NCI-H2196 treated with DMSO at 0.1 percent for 48 hours (cell line): ENCODE results near the gene LGALS7.
"Not testable (repeated sequence)": the region's sequence is repeated elsewhere in the genome, so short reads cannot be mapped to it uniquely, and the experiment has no call there.

ENCODE experiments used
- DNase-seq: peaks from one replicate; lab custom pipeline; 2025; ENCODE audit not compliant: unreplicated experiment; lab: John Stamatoyannopoulos, UW

LGALS7 gene

DNA sequence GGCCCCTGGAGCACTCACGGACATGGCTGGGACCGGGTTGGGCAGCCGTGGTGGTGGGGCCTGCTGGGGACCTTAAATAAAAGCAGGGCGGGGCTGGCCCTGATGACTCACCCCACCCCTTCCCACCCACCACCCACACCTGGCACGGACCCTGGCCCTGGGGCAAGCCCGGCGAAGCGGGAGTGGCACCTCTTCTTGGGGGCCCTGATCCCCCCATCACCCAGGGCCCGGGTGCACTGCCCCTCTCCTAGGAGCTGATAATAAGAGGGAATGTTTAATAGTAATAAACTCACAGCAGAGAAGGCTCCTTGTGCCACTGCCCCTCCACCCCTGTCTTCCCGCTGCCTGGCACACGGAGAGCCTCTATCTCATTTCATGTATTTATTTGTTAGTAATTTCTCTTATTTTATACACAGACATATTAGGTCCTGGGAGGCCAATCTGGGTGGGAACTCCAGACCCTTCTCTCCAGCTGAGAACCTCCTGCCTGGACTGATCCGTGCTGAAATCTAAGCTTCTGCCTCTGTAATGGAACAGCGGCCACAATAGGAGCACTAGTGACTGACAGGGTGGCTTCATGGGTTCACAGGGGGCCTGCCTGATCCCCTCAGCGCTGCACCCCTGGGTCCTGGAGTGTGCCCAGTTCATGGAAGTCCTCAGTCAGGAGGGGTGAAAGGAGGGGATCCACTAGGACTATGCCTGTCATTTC, at the start of gene LGALS7:
LGALS7 (minus strand) TSS at position 49 of the 709 bp plus-strand sequence; CDS start at position 24, 25 bp downstream.
- no peak for DNase-seq

DNA sequence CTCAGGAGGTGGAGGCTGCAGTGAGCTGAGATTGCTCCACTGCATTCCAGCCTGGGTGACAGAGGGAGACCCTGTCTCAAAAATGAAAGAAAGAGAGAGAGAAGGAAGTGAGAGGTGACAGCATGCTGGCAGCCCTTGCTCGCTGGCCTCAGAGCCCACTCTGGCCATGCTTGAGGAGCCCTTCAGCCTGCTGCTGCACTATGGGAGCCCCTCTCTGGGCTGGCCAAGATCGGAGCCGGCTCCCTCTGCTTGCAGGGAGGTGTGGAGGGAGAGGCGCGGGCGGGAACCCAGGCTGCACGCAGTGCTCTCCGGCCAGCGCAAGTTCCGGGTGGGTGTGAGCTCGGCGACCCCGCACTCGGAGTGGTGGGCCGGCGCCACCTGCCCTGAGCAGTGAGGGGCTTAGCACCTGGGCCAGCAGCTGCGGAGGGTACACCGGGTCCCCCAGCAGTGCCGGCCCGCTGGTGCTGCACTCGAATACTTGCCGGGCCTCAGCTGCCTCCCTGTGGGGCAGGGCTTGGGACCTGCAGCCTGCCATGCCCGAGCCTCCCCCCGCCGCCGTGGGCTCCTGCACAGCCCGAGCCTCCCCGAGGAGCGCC, 48.0 kb upstream of the LGALS7 start:
- DNase-seq = not testable (repeated sequence)

DNA sequence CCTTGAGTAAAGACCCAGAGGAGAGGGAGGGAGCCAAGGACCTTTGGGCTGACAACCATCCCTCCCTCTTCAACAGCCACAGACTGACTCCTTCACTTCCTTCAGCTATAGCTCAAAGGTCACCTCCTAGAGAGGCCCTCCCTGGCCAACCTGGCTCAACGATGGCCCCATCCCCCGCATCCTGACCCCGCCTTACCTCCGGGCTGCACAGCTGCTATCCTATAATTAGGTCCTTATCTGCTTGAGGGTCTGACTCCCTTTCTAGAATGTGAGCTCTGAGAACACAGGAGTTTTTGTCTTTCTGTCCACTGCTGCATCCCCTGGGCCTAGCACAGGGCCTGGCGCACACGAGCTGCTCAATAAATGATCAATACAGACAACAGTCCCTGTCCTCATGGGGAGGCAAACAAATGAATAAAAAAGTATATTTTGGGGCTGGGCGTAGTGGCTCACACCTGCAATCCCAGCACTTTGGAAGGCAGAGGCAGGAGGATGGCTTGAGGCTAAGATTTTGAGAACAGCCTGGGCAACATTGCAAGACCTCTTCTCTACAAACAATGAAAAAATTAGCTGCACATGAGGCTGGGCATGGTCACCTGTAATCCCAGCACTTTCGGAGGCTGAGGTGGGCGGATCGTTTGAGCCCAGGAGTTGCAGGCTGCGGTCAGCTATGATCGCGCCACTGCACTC, 46.1 kb upstream of the LGALS7 start:
- no peak for DNase-seq

DNA sequence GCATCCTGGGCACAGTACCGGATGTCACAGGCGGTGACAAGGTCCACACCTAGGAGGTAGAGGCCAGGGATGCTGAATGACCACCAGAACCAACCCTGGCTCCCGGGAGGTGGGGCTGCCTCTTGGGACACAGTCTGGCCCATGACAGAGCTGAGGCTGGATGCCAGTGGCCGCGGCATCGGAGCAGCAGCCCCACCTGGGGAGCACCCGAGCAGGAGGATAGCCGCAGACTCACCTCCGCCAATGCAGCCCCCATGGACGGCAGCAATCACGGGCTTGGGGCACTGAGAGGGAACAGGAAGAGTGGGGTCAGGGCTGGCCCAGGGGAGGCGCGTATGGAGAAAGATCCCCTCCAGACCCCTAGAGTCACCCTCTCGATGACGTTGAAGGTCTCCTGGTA, 43.8 kb upstream of the LGALS7 start:
- DNase-seq = no peak

DNA sequence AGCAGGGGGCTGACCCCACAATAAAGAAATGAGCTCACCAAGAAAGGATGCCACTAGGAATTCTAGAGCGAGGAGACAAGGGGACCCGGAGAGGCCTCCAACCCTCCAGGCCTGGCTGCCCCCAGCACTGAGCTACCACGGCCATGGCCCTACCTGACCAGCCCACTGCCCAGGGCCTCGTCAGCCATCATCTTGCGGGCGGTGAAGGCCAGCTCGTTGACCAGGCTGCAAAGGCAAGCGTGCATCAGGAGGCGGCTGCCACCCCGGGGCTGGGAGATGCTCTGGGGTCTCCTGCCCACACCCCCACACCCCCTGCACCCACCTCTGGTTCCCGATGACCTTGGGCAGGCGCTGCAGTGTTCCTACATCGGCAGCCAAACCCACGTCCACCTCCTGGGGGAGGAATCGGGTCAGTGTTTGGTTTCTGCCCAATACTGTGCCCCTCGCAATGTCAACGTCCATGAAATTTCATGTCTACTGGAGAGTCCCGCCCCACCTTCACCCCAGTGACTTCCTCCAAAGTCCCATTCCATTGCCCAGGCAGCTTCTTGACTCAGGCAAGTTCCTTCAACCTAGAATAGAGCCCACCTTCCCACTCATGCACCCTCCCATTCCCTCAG, 42.9 kb upstream of the LGALS7 start:
- no peak for DNase-seq

DNA sequence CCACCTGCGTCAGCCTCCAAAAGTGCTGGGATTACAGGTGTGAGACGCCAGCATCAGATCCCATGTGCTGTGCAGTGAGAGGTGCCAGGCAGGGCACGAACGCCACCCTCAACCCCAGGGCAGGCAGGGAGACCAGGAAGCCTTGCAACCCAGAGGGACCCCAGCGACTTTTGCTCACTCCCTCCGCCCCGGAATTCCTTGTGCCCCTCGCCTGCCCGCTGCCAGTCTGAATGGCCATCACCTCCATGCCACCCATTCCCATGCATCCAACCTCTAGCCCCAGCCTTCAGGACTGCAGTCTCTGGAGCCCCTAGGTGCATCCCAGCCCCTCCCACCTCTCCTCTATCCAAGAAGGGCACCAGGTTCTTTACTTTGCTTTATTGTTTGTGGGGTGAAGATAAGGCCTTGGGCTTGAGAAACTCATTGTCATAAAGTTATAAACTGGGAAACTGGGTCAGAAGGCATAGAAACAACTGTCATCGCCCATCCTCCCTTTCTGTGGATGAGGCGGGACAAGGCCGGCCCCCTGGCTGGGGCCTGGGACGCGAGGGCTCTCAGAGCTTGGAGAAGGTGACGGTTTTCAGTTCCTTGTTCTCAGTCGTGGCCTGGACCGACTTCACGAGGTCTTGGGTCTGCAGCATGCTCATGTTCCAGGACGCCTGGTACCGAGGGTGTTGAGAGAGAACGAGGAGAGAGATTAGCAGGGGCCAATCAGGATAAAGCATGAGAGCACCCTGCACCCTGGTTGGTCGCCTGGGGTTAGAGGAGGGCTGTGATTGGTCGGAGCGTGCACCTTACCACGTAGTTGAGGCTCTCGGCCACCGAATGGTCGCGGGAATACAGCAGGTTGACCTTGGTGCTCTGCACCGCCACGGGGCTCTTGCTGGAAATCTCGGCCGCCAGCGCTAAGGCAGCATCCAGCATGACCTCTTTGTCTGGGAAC, 42.0 kb upstream of the LGALS7 start:
- DNase-seq = no peak

DNA sequence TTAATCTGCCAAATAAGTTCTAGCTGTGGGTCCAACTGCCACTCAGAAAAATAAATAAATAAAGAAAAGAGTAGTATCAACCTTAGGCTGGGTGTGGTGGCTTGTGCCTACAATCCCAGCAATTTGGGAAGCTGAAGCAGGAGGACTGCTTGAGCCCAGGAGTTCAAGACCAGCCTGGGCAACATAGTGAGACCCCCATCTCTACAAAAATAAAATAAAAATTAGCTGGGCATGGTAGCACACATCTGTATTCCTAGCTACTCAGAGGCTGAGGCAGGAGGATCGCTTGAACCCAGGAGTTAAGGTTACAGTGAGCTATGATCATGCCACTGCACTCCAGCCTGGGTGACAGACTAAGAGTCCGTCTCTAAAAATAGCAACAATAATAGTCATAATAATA, 40.6 kb upstream of the LGALS7 start:
- DNase-seq = not testable (repeated sequence)

DNA sequence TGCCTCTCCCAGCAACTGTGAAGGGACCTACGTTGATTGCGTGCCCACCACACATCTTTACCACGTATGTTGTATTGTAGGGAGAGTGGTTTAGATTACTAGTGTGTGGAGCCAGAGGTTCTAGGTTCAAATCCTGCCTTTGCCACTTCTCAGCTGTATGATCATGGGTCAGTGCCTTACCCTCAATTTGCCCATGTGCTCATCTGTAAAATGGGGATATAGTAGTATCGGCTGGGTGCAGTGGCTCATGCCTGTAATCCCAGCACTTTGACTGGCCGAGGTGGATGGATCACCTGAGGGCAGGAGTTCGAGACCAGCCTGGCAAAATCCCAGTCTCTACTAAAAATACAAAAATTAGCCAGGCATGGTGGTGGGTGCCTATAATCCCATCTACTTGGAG, 40.0 kb upstream of the LGALS7 start:
- no peak for DNase-seq

DNA sequence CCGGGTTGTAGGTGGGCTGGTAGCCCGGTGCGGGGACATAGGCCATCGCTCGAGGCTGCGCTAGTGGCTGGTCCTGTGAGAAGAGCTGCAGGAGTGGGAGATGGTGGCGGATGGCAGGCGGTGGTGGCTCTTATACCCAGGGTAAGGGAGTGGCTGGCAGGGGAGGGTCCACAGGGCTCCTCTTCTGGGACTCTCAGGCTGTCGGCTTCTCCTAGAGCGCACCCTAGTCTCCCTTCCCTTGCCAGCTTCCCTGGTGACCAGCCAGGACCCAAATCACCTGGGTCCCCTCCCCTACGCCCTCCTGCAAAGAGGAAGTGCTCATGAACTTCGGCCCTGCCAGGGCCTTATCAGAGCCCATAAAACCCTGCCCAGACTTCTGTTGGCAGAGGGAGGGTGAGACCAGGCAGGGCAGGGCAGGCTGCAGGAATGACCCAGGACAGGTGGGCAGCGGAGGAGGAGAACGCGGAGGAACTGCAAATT, 39.6 kb upstream of the LGALS7 start, which contains the start of gene LGALS4:
LGALS4 (minus strand) TSS at position 105 of the 480 bp plus-strand sequence; CDS start at position 46, 59 bp downstream.
- no peak for DNase-seq

DNA sequence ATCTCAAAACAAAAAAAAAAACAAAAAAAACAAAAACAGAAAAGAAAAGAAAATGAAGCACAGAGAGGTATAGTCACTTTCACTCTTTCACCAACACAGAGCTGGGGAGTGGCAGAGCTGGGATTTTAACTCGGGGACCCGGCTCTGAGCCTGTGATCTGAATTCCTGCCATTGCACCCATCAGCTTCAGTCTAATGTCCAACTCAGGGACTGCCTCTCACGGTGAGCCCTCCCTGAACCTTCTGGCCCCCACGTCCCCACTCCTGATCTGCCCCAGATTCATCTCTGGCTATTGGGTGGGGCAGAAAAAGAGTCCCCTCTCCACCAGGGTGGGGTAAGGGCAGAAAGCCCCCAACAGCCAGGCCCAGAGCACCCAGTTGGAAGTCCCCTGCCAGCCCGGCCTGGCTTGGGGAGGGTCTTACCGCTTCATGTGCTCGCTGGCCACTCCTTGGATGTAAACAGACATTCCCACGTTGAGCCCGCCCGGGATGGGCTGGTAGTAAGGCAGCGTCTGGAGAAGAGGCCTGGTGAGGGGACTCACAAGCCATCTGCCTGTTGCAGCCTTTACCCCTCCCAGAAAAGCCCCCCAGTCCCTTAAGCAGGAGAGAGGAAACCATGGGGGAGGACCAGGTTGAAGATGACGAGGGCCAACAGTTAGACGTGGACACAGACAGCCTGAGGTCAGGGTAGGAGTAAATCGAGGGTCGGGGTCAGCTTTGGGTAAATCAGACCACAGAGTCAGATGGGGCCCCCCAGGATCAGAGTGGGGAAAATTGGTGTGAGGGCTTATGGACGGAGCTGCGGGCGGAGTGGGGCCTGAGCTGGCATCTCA, 38.9 kb upstream of the LGALS7 start:
- DNase-seq = no peak

DNA sequence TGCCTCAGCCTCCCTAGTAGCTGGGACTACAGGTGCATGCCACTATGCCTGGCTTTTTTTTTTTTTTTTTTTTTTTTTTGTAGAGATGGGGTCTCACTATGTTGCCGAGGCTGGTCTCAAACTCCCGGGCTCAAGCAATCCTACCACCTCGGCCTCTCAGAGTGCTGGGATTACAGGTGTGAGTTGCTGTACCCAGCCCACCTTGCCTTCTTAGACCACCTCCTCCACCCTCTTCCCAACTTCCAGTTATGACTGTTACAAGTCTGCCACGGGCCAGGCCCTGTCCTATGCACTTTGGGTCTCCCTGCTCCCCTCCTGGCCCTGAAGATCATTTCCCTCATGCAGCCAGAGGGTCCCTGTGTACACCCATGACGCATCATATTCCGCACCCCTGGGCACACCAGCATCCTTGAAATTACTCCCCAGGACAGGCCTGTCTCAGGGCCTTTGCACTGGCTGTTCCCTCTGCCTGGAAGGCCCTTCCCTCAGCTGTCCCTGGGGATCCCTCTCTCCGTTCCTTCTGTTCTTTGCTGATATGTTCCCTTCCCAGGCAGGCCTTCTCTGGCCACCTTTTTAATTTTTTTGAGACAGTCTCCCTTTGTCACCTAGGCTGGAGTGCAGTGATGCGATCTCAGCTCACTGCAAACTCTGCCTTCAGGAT, 36.4 kb upstream of the LGALS7 start:
- no peak for DNase-seq

DNA sequence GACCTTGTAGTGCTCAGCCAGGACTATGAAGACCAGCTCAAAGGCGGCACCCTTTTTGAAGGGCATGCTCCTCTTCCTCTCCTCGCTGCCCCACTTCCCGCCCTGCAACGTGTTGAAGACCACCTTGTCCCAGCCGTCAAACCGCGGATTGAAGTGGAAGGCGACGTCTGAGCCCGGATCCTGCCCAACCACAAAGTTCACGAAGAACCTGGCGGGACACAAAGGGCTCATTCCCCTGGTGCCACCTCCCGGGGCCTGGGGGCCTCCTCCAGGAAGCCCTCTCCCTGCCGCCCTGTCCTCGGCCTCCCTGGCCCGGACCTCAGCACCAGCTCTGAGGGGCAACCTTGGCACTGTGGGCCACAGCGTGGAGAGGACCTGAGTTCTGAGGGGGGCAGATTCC, 35.4 kb upstream of the LGALS7 start:
- no peak for DNase-seq

DNA sequence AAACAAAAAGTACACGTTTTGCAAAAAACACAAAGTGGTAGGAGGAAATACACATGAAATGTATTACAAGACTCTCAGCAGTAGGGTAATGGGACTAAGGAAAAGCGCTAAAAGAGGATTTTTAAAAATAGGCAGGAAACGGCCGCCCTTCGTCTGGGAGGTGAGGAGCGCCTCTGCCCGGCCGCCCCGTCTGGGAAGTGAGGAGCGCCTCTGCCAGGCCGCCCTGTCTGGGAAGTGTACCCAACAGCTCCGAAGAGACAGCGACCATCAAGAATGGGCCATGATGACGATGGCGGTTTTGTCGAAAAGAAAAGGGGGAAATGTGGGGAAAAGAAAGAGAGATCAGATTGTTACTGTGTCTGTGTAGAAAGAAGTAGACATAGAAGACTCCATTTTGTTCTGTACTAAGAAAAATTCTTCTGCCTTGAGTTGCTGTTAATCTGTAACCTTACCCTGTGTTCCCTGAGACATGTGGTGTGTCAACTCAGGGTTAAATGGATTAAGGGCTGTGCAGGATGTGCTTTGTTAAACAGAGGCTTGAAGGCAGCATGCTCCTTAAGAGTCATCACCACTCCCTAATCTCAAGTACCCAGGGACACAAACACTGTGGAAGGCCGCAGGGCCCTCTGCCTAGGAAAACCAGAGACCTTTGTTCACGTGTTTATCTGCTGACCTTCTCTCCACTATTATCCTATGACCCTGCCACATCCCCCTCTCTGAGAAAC, 34.2 kb upstream of the LGALS7 start:
- DNase-seq = not testable (repeated sequence)

DNA sequence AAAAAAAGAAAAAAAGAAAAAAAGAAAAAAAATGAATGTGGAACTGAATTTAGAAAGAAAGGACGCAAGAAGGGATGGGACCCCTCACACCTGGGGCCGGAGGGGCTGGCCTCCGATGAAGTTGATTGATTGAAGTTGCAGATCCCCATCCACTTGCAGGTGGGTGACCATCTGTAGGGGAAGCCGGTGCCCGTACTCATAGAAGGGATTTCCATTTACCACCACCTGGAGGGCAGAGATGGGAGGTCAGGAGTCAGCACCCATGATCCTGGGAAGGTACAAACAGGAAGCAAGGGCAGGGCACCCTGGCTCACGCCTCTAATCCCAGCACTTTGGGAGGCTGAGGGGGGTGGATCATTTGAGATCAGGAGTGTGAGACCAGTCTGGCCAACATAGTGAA, 33.1 kb upstream of the LGALS7 start:
- DNase-seq = no peak

DNA sequence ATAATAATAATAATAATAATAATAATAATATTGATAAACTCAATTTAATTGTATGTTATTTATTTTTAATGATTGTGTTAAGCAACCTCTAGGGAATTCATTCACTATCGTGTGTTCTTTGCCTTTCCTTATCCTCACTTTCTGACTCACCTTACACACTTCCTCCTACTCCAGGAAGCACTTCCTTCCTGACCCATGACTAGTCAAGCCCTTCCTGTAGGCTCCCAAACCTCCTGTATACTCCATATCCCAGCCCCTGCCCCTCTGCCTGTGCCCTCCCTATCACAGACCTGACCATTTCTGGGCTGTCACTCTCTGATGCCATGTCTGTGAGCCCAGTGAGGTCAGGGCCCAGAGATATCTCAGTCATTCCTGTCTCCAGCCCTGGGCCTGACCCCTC, 31.9 kb upstream of the LGALS7 start:
- DNase-seq = no peak

DNA sequence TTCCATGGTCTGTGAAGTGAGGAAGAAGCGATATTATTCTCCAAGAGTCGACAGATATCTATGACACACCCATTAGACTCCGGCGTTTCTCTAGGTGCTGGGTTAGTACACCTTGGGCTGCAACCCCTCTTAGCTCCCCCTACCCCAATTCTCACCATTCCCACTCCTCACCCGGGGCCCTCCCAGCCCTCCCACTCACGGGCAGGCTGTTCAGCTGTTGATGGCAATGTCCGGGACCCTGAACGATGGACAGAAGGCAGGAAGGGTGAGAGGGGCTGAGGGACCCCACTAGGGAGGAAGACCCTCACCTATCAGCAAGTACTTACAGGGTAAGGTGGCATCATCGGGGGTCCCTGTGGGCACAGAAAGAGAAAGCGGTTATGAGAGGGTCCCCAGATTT, 30.2 kb upstream of the LGALS7 start:
- no peak for DNase-seq

DNA sequence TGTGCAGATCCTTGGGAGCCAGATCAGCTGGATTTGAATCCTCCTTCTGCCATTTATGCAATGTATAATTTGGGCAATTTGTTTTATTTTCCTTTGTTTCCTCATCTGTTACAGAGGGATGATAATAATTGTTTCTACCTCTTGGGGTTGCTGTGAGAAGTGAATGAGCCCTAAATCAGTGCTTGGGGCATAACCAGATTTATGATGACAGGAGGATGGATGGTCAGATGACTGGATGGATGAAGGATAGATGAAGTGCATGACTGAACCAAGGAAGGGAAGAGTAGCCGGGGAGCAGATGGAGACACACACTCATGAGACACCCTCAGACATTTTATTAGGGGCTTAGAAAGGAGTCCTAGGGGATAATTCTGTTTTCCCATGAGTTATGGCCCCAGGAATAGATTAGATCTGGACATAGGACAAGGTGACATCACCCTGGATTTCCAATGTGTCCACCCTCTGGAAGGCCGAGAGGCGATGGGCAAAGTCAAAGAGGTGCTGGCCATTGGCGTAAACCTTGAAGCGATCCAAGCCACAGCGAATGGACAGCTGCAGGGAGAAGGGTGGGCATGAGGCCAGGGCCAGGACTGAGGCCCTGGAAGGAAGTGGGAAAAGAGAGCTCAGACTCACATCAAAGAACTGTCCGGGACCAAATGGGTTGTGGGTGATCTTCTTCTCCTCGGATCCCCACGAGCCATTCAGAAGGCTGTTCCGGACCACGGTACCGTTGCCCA, 28.2 kb upstream of the LGALS7 start:
- DNase-seq = no peak
